ENCODE results near the gene MAPT.

MAPT gene

DNA sequence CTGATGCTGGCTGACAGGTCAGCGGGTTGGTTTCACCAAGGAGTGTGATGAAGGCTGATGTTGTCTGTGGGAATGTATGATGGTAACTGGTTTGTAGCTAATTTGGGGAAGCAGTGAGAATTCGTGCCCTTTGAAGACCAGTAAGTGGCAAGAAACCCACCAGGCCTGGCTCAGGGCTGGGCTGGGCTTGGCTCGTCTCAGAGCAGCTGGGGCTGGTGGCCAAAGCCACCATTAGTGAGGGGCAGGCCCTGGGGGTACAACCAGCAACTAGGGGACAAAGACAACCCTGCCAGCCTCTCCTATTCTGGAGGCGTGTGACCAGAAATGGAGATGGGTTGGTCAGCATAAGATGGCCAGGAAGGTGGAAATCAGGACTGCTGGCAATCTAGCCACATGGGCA lies 91.7 kb downstream of the MAPT start:
- no peaks in the 10 kb centered on the region for H3K36me3 ChIP-seq (replicated peaks)
- no peak overlapping the region for H3K4me3 ChIP-seq (ENCODE audit: low read depth, low read length)
- in situ Hi-C loops (cut with HindIII; ENCODE audit: low pct_ligation_motif_present, low sequenced_read_pairs): no loop called here
- TF ChIP-seq, protein P1, sequence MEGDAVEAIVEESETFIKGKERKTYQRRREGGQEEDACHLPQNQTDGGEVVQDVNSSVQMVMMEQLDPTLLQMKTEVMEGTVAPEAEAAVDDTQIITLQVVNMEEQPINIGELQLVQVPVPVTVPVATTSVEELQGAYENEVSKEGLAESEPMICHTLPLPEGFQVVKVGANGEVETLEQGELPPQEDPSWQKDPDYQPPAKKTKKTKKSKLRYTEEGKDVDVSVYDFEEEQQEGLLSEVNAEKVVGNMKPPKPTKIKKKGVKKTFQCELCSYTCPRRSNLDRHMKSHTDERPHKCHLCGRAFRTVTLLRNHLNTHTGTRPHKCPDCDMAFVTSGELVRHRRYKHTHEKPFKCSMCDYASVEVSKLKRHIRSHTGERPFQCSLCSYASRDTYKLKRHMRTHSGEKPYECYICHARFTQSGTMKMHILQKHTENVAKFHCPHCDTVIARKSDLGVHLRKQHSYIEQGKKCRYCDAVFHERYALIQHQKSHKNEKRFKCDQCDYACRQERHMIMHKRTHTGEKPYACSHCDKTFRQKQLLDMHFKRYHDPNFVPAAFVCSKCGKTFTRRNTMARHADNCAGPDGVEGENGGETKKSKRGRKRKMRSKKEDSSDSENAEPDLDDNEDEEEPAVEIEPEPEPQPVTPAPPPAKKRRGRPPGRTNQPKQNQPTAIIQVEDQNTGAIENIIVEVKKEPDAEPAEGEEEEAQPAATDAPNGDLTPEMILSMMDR (IDR thresholded peaks at IDR 0.05; ENCODE audit: low read depth, low read length, missing control alignments): no peak
- H3K27me3 ChIP-seq (replicated peaks): no peaks in the 10 kb centered on the region
- H3K27ac ChIP-seq: no peak overlapping the region
- no peak for DNase-seq

DNA sequence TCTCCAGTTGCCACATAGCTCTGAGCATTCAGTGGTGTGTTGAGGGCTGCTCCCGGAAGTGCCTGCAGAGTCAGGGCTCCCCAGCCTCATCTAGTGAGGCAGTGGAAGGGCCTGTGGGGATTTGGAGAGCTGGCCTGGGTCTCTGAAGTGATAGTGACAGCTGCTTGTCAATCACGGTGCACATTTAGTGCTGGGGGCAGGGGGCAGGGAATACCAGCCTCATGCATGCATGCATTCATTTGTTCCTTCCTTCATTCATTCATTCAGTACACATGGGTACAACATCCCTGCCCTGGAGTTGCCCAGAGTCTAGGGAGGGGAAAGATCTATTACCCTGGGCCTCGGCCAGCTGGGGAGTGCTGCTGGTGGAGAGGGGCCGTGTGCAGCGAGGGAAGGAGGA lies 93.4 kb downstream of the MAPT start:
- H3K4me3 ChIP-seq (ENCODE audit: low read depth, low read length): no peak overlapping the region
- no peaks in the 10 kb centered on the region for H3K27me3 ChIP-seq (replicated peaks)
- in situ Hi-C loops (cut with HindIII; ENCODE audit: low pct_ligation_motif_present, low sequenced_read_pairs): no loop called here
- no peak for DNase-seq
- H3K27ac ChIP-seq: no peak overlapping the region
- no peaks in the 10 kb centered on the region for H3K36me3 ChIP-seq (replicated peaks)
- TF ChIP-seq, protein P1 (IDR thresholded peaks at IDR 0.05; ENCODE audit: low read depth, low read length, missing control alignments): no peak

DNA sequence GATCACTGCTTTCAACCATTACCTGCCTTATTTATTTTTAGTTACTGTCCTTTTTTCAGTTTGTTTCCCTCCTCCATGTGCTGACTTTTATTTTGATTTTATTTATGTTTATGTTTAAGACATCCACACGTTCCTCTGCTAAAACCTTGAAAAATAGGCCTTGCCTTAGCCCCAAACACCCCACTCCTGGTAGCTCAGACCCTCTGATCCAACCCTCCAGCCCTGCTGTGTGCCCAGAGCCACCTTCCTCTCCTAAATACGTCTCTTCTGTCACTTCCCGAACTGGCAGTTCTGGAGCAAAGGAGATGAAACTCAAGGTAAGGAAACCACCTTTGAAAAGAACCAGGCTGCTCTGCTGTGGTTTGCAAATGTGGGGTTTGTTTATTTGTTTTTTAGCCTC lies 95.4 kb downstream of the MAPT start:
- TF ChIP-seq, protein P1 (IDR thresholded peaks at IDR 0.05; ENCODE audit: low read depth, low read length, missing control alignments): no peak
- in situ Hi-C loops (cut with HindIII; ENCODE audit: low pct_ligation_motif_present, low sequenced_read_pairs): no loop called here
- H3K36me3 ChIP-seq (replicated peaks): no peaks in the 10 kb centered on the region
- no peak for DNase-seq
- H3K4me3 ChIP-seq (ENCODE audit: low read depth, low read length): no peak overlapping the region
- no peaks in the 10 kb centered on the region for H3K27me3 ChIP-seq (replicated peaks)
- no peak overlapping the region for H3K27ac ChIP-seq

DNA sequence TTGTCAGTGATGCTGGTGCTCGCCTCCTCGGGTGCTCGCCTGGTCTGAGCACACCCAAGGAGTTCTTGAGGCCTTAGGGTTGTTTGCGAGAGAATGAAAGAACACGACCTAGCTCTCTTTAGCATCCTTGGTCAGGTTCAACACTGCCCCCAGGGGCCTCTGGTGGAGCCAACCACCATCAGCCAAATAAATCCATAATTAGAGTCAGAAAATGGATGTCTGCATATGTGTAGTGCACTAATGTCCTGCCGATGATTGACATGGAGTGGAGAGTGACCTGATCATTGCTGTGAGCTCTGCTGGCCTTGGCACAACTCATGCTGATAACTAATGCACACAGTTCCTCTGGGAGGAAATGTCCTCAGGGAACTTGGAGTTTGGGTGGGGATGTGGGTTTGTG lies 96.5 kb downstream of the MAPT start:
- Histone ChIP-seq H3K27me3 (replicated peaks) (no peaks in the 10 kb centered on the region), H3K36me3 (replicated peaks) (no peaks in the 10 kb centered on the region), H3K27ac (no peak overlapping the region), H3K4me3 (ENCODE audit: low read depth, low read length) (no peak overlapping the region)
- DNase-seq: no peak
- in situ Hi-C loops (cut with HindIII; ENCODE audit: low pct_ligation_motif_present, low sequenced_read_pairs): no loop called here
- TF ChIP-seq, protein P1 (IDR thresholded peaks at IDR 0.05; ENCODE audit: low read depth, low read length, missing control alignments): no peak

DNA sequence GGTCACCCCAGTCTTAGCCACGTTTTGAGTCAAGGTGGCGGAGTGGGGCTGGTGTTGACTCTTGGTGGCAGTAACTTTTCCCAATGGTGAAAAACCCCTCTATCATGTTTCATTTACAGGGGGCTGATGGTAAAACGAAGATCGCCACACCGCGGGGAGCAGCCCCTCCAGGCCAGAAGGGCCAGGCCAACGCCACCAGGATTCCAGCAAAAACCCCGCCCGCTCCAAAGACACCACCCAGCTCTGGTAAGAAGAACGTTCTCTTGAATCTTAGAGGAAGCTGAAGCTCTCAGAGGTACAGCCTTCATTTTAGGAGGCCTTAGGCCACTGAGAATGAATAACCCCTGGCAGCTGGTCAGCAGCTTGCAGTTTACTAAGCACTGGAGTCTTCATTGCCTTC lies 97.0 kb downstream of the MAPT start:
- no peaks in the 10 kb centered on the region for H3K27me3 ChIP-seq (replicated peaks)
- H3K27ac ChIP-seq: no peak overlapping the region
- DNase-seq: no peak
- TF ChIP-seq, protein P1 (IDR thresholded peaks at IDR 0.05; ENCODE audit: low read depth, low read length, missing control alignments): no peak
- no peak overlapping the region for H3K4me3 ChIP-seq (ENCODE audit: low read depth, low read length)
- H3K36me3 ChIP-seq (replicated peaks): no peaks in the 10 kb centered on the region
- in situ Hi-C loops (cut with HindIII; ENCODE audit: low pct_ligation_motif_present, low sequenced_read_pairs): no loop called here

DNA sequence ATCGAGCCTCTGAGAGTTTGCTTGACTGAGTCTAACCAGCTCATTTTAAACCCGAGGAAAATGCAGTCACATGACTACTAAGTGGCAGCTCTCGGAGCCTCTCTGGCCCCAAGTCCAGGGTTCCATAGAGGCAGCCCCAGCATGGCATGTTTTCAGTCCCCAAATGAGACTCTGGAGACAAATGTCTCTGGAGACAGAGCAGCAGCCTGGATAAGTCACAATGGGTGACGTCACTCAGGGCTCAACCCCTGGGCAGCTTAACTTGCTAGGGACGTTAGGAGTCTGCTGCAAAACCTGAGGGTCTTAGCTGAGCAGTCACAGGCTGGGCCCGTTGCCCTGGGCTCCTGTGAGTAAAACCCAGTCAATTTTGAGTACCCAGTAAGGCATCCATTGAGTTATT lies 97.8 kb downstream of the MAPT start:
- TF ChIP-seq, protein P1 (IDR thresholded peaks at IDR 0.05; ENCODE audit: low read depth, low read length, missing control alignments): no peak
- no peak for DNase-seq
- Histone ChIP-seq H3K27me3 (replicated peaks) (no peaks in the 10 kb centered on the region), H3K36me3 (replicated peaks) (no peaks in the 10 kb centered on the region), H3K27ac (no peak overlapping the region), H3K4me3 (ENCODE audit: low read depth, low read length) (no peak overlapping the region)
- in situ Hi-C loops (cut with HindIII; ENCODE audit: low pct_ligation_motif_present, low sequenced_read_pairs): no loop called here

All from brain microvascular endothelial cell (primary cell).